HG03175 (cell line): ENCODE results near the gene PRKCZ.

Experiments
- ATAC-seq: cut with Tn5 transposase; IDR thresholded peaks from one replicate; pipeline ENCODE4 v1.9.1; 2021; ENCODE audit warnings: mild to moderate bottlenecking, moderate library complexity; ENCODE audit not compliant: unreplicated experiment

Gene PRKCZ

GRCh38 chr1:2186901-2187300 lies 136.7 kb downstream of the PRKCZ start:
- ATAC-seq = no peak

- no peak for ATAC-seq
Observed at GRCh38 chr1:2187619-2188018, 137.4 kb downstream of the PRKCZ start.

GRCh38 chr1:2188336-2188735 lies 138.1 kb downstream of the PRKCZ start:
- ATAC-seq = no peak

- peak; percentile 85 for ATAC-seq
Observed at GRCh38 chr1:2189459-2190425, 139.5 kb downstream of the PRKCZ start.

GRCh38 chr1:2190491-2190976 lies 140.3 kb downstream of the PRKCZ start:
- no peak for ATAC-seq

GRCh38 chr1:2192031-2192995 lies 142.1 kb downstream of the PRKCZ start:
- ATAC-seq = no peak

DNA sequence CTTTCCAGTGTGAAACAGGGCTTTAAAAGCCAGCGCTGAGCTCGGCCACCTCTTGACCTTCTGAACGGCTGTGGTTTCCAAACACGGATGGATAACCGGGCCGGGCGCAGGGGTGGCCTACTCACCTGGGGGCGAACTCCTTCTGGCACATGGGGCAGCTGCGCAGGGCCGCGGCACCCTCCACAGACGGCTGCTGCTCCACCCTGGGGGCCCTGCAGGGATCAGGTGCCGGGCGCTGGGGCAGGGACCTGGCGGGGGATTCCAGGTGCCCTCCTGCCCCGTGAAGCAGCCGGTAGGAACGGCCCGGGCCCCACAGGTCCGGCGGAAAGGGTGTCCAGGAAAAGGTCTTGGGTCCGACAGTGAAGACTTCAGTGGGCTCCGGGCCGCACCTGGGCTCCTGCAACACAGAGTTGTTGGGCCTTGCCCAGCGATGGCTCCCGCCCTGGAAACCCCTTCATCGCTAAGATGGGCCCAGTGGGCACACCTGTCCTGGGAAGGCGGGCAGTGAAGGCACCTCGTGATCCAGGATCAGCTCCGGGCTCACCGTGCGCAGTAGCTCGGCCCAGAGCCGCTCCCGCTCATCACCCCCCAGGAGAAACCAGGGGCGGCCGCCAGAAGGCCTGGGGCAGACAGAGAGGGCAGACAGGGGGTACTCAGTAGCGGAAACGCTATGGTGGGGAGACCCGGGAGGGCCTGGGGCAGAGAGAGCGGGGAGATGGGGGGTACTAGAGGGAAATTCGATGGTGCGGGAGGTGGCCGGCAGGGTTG lies 143.5 kb downstream of the PRKCZ start:
- no peak for ATAC-seq

- peak; percentile 61 for ATAC-seq
Observed at GRCh38 chr1:2194319-2194897, 144.2 kb downstream of the PRKCZ start, which contains the start of gene FAAP20. Gene FAAP20, minus strand, starts transcription at chr1:2194772. Its CDS starts 23 bp downstream, at chr1:2194749.

DNA sequence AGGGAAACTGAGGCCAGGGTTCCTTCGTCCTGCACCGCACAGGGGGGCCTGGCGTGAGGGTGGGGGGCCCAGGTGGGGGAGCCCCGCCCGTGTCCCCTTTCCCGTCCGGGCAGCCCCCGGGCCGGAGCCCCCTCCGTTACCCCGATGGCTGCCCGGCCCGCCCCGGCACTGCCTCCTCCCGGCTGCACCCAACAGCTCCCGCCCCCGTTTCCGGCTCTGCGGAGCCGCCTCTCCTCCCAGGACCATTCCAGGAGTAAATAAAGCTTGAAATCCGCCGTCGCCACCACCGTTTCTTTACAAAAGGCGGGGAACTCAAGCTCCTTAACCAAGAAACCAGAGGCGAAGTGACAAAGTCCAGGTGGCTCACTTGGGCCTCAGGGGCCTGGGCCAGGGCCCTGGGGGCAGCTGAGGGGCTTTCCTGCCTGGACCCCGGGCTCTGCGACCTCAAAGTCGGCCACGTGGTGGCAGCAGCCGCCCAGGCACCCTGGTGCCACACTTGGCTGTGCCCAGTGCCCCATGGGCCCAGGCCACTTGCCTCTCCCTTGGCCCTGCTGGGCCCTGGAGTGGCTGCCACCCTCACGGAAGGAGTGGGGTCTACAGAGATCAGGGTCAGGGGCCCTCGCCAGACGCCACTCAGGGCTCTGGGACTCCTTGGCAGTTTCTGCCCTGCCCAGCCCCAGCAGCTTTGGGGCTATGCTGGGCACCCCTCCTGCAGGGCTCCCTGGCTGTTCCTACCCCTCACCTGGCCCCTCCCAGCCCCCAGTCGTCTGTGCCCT lies 144.9 kb downstream of the PRKCZ start:
- ATAC-seq = peak; percentile 65

- ATAC-seq = no peak
Observed at GRCh38 chr1:2195785-2196184, 145.6 kb downstream of the PRKCZ start.

GRCh38 chr1:2196901-2197638 lies 146.9 kb downstream of the PRKCZ start:
- no peak for ATAC-seq

- no peak for ATAC-seq
Observed at GRCh38 chr1:2197707-2198165, 147.5 kb downstream of the PRKCZ start.

DNA sequence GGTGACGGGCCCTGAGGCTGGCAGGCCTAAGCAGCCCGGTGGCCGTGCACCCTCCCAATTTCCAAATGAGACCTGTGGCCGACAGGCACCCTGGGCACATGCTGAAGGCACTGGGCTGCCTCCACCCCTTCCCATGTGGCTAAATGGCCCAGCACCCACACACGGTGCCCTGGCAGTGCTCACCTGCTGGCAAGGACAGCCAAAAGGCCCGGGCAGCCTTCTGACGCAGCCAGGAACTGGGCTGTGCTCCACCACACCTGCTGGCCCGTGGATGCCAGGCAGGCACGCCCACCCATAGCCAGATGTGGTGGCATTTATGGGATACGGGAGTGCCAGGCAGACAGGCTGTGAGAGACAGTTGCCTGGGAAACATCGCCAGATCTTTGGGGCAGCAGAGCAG lies 148.4 kb downstream of the PRKCZ start:
- no peak for ATAC-seq

- ATAC-seq = peak; percentile 23
Observed at GRCh38 chr1:2199042-2199810, 149.0 kb downstream of the PRKCZ start.

DNA sequence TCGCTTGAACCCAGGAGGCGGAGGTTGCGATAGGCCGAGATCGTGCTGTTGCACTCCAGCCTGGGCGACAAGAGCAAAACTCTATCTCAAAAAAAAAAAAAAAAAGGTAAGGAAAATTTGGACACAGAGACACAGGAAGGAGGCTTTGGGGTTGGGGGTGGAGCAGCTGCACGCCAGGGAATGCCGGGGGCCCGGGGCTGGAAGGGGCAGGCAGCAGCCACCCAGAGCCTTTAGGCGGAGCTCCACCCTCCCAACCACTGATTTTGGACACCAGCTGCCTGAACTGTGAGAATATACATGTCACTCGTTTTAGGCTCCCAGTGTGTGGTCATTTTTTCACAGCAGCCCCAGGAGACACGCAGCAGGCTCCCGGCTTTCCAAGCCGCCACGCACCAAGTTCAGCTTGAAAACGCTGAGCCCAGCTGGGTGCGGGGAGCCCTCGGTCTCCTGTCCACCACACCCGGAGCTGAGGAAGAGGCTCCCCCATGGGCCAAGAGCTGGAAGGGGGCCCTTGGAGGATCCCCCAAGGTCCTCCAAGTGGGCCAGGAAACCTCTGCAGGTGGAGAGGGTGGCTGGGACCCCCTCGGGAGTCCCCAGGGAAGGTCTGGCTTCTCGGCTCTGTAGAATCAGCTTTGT lies 150.2 kb downstream of the PRKCZ start:
- no peak for ATAC-seq

DNA sequence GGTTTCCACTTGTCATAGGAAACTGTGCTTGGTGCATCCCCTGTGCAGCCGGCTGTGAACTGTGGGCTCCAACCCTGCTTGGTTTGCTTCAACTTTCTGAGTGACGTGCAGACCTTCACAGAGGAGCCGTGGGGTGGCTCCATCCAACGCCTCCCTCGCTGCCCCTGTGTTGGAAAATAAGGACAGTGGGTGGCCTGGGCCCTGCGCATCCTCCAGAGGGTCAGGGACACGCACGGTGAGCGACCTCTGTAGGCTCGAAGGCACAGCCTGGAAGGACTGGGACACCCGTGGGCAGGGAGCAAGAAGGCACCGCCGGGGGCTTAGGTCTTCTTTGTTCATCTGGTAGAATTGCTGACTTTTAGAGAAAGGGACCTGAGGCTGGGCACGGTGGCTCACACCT lies 150.9 kb downstream of the PRKCZ start:
- no peak for ATAC-seq

GRCh38 chr1:2202008-2202575 lies 151.9 kb downstream of the PRKCZ start:
- ATAC-seq = no peak
